GM23338 (cell line): ENCODE measurements around the gene TIMP3. TPM values are rescaled to one million over a fixed set of nuclear protein-coding genes. Genes with fewer than 3 reads are reported as not detected.

Experiments
- ATAC-seq: fragments of 200-7000 bp; cut with Tn5 transposase; 3 replicates; pipeline ENCODE4 v1.9.1; 2020
- DNase-seq: peaks from one replicate; pipeline ENCODE4 v3.0.0-alpha.2; 2015; ENCODE audit warnings: low spot score
- H2AFZ ChIP-seq: fragments of 200-600 bp; sonication (generic); 2 replicates; pipeline ENCODE4 v1.8.0; 2016; ENCODE audit warnings: antibody characterized with exemption, mild to moderate bottlenecking, moderate library complexity
- H3F3A ChIP-seq: fragments of 200-600 bp; sonication (generic); replicated peaks from 2 replicates; pipeline ENCODE4 v1.8.0; 2017; ENCODE audit warnings: antibody characterized with exemption, mixed run types, low read depth
- H3K27ac ChIP-seq: fragments of 200-600 bp; sonication (generic); 2 replicates; pipeline ENCODE4 v1.6.1; 2016; ENCODE audit warnings: low read depth
- H3K27me3 ChIP-seq: fragments of 200-600 bp; sonication (generic); 2 replicates; pipeline ENCODE4 v1.8.0; 2016; ENCODE audit warnings: mild to moderate bottlenecking, mixed run types, moderate library complexity; ENCODE audit not compliant: insufficient read depth
- H3K36me3 ChIP-seq: fragments of 200-600 bp; sonication (generic); 2 replicates; pipeline ENCODE4 v1.8.0; 2016; ENCODE audit warnings: mild to moderate bottlenecking; ENCODE audit not compliant: insufficient read depth
- H3K4me1 ChIP-seq: fragments of 200-600 bp; sonication (generic); 2 replicates; pipeline ENCODE4 v1.8.0; 2016; ENCODE audit warnings: mild to moderate bottlenecking, moderate library complexity; ENCODE audit not compliant: insufficient read depth
- H3K4me2 ChIP-seq: fragments of 200-600 bp; sonication (generic); 2 replicates; pipeline ENCODE4 v1.7.1; 2017; ENCODE audit warnings: mixed run types
- H3K4me3 ChIP-seq: fragments of 200-600 bp; sonication (generic); 2 replicates; pipeline ENCODE4 v1.6.1; 2016; ENCODE audit warnings: mixed run types
- H3K79me2 ChIP-seq: fragments of 200-600 bp; sonication (generic); replicated peaks from 2 replicates; pipeline ENCODE4 v1.8.0; 2017; ENCODE audit warnings: mild to moderate bottlenecking; ENCODE audit not compliant: insufficient read depth
- H3K9me2 ChIP-seq: fragments of 200-600 bp; sonication (generic); 2 replicates; pipeline ENCODE4 v1.8.0; 2017; ENCODE audit not compliant: insufficient read depth
- H4K20me1 ChIP-seq: fragments of 200-600 bp; sonication (generic); replicated peaks from 2 replicates; pipeline ENCODE4 v1.8.0; 2017; ENCODE audit warnings: mild to moderate bottlenecking; ENCODE audit not compliant: insufficient read depth
- H3K27ac Mint-ChIP-seq: 2 replicates; pipeline ENCODE4 v1.8.0; 2020; ENCODE audit warnings: inconsistent platforms, mild to moderate bottlenecking, moderate library complexity, mixed read lengths
- H3K27me3 Mint-ChIP-seq: 3 replicates; pipeline ENCODE4 v1.8.0; 2022; ENCODE audit warnings: low read depth, mild to moderate bottlenecking, moderate library complexity, mixed read lengths, inconsistent platforms; ENCODE audit not compliant: insufficient read depth, poor library complexity
- H3K36me3 Mint-ChIP-seq: 3 replicates; pipeline ENCODE4 v1.8.0; 2021; ENCODE audit warnings: low read depth, mild to moderate bottlenecking, inconsistent platforms, moderate library complexity, mixed read lengths
- H3K4me1 Mint-ChIP-seq: 3 replicates; pipeline ENCODE4 v1.8.0; 2020; ENCODE audit warnings: mild to moderate bottlenecking, inconsistent platforms, mixed read lengths
- H3K4me3 Mint-ChIP-seq: 3 replicates; pipeline ENCODE4 v1.8.0; 2021; ENCODE audit warnings: moderate library complexity, mild to moderate bottlenecking, inconsistent platforms, mixed read lengths
- H3K9me3 Mint-ChIP-seq: 3 replicates; pipeline ENCODE4 v1.8.0; 2020; ENCODE audit warnings: moderate library complexity, mild to moderate bottlenecking, inconsistent platforms, mixed read lengths
- CREB1 ChIP-seq: fragments of 250-450 bp; sonication (Bioruptor Pico); IDR thresholded peaks from 2 replicates; pipeline ENCODE4 v1.5.0; 2020; ENCODE audit warnings: low read depth, mild to moderate bottlenecking, moderate library complexity
- CTCF ChIP-seq, 2 experiments: fragments of 200-600 bp in 1 of 2; sonication (generic) in 1 of 2; conservative IDR thresholded peaks; 2 replicates each; pipeline versions ENCODE4 v1.5.1 to v1.6.1; 2016 to 2017; ENCODE audit warnings: antibody characterized with exemption in 2 of 2, low read depth in 2 of 2, mild to moderate bottlenecking in 2 of 2, moderate library complexity in 1 of 2
- ETS1 ChIP-seq: IDR thresholded peaks from 2 replicates; pipeline ENCODE4 v1.6.1; 2016; ENCODE audit warnings: antibody characterized with exemption
- EZH2 ChIP-seq: fragments of 200-600 bp; sonication (generic); IDR thresholded peaks from one replicate; pipeline ENCODE4 v1.8.0; 2017; ENCODE audit warnings: antibody characterized with exemption, mild to moderate bottlenecking, low read depth; ENCODE audit not compliant: unreplicated experiment
- EZH2phosphoT487 ChIP-seq: fragments of 200-600 bp; sonication (generic); IDR thresholded peaks from one replicate; pipeline ENCODE4 v1.8.1; 2018; ENCODE audit warnings: antibody characterized with exemption; ENCODE audit not compliant: unreplicated experiment
- JUNB ChIP-seq: IDR thresholded peaks from one replicate; pipeline ENCODE4 v1.6.1; 2016; ENCODE audit warnings: antibody characterized with exemption; ENCODE audit not compliant: unreplicated experiment
- NANOG ChIP-seq: IDR thresholded peaks from 2 replicates; pipeline ENCODE4 v1.6.1; 2016; ENCODE audit warnings: antibody characterized with exemption, borderline replicate concordance
- POLR2AphosphoS5 ChIP-seq: IDR thresholded peaks from 2 replicates; pipeline ENCODE4 v1.6.1; 2016; ENCODE audit warnings: antibody characterized with exemption, low read depth
- REST ChIP-seq: IDR thresholded peaks from one replicate; pipeline ENCODE4 v1.6.1; 2018; ENCODE audit warnings: antibody characterized with exemption; ENCODE audit not compliant: unreplicated experiment
- STAT1 ChIP-seq: IDR thresholded peaks from one replicate; pipeline ENCODE4 v1.6.1; 2016; ENCODE audit warnings: antibody characterized with exemption; ENCODE audit not compliant: unreplicated experiment
- ZNF114 ChIP-seq: fragments of 250-450 bp; sonication (Bioruptor Pico); IDR thresholded peaks from 2 replicates; pipeline ENCODE4 v1.5.0; 2020; ENCODE audit warnings: mild to moderate bottlenecking, moderate library complexity
- ZNF331 ChIP-seq: fragments of 250-450 bp; sonication (Bioruptor Pico); IDR thresholded peaks from 2 replicates; pipeline ENCODE4 v1.5.0; 2020; ENCODE audit warnings: low read depth, mild to moderate bottlenecking, moderate library complexity
- ZNF462 ChIP-seq: fragments of 250-450 bp; sonication (Bioruptor Pico); IDR thresholded peaks from 2 replicates; pipeline ENCODE4 v1.5.0; 2020; ENCODE audit warnings: mild to moderate bottlenecking, moderate library complexity
- polyA plus RNA-seq: library from polyadenylated mRNA; unstranded; fragments of >200 nt; fragmentation: Nextera tagmentation; extraction: Ambion mirVana; gene quantifications from 2 replicates; pipeline ENCODE4 v1.2.1, GENCODE V29; 2016
- total RNA-seq: library from RNA; depleted of rRNA; stranded (reverse); fragments of >200 nt; shearing (Covaris generic); gene quantifications from 2 replicates; pipeline ENCODE4 v1.2.3, GENCODE V29; 2014

The TIMP3 gene
- total and polyA plus RNA-seq, 2 experiments from 2014 or later: 1.4 to 4.3 TPM

- ATAC-seq: no peak
- Mint-ChIP-seq H3K4me1 (peaks cover 3% of the 10 kb centered on the region; the same call in 1 of the 3 replicates), H3K27me3 (no peaks in the 10 kb centered on the region)
Observed at GRCh38 chr22:32854351-32854804, 52.9 kb downstream of the TIMP3 start.

More at GRCh38 chr22:32854351-32854804, 52.9 kb downstream of the TIMP3 start:
- H3K79me2 ChIP-seq: no peaks in the 10 kb centered on the region
- peaks cover 3% of the 10 kb centered on the region; the same call in 2 of the 3 replicates for H3K36me3 Mint-ChIP-seq
- H3K9me3 Mint-ChIP-seq: no peaks in the 10 kb centered on the region
- no peak overlapping the region for H3K27ac ChIP-seq
- peaks cover 16% of the 10 kb centered on the region for H4K20me1 ChIP-seq
- TF ChIP-seq POLR2AphosphoS5 (no peak), JUNB (no peak), CREB1 (CRISPR knock-in tag) (no peak), EZH2 (no peak), CTCF (conservative IDR thresholded peaks at IDR 0.05; ENCODE audit: low read depth in 2 of 2) (no peak), NANOG (no peak), ZNF462 (CRISPR knock-in tag) (no peak), ZNF331 (no peak), ZNF114 (CRISPR knock-in tag) (no peak), ETS1 (no peak), REST (no peak), EZH2phosphoT487 (no peak), STAT1 (no peak)
- no peak overlapping the region for H3K27ac Mint-ChIP-seq
- H3K36me3 ChIP-seq: no peaks in the 10 kb centered on the region
- no peaks in the 10 kb centered on the region for H3K9me2 ChIP-seq
- H3K4me3 ChIP-seq: no peak overlapping the region
- DNase-seq: no peak
- H3F3A ChIP-seq: no peaks in the 10 kb centered on the region
- H3K4me1 ChIP-seq: no peaks in the 10 kb centered on the region
- H3K4me2 ChIP-seq: no peak overlapping the region
- H3K4me3 Mint-ChIP-seq: no peak overlapping the region
- H2AFZ ChIP-seq: no peak overlapping the region
- H3K27me3 ChIP-seq: no peaks in the 10 kb centered on the region
